Right atrium auricular region (tissue), 2 donors: ENCODE measurements around the gene BTN1A1. TPM values are rescaled to one million over a fixed set of nuclear protein-coding genes. Genes with fewer than 3 reads are reported as not detected.

Experiments
- DNase-seq: peaks from one replicate; pipeline ENCODE4 v3.0.0-alpha.2; 2019; ENCODE audit warnings: low spot score
- H3K27ac ChIP-seq, 2 donors: fragments of 200-600 bp; sonication (generic); 1 replicate in 1 of 2; 2 replicates in 1 of 2; pipeline ENCODE4 v1.5.1; 2016 to 2019
- H3K27me3 ChIP-seq, 2 donors: fragments of 200-600 bp; sonication (generic); one replicate each; pipeline versions ENCODE4 v1.5.1 to v1.6.0; 2017 to 2019
- H3K36me3 ChIP-seq: fragments of 200-600 bp; sonication (generic); one replicate; pipeline ENCODE4 v1.5.1; 2016
- H3K4me1 ChIP-seq, 2 donors: fragments of 200-600 bp; sonication (generic); one replicate each; pipeline versions ENCODE4 v1.5.1 to v1.6.0; 2017 to 2019
- H3K4me3 ChIP-seq, 2 donors: fragments of 200-600 bp; sonication (generic); 1 replicate in 1 of 2; 2 replicates in 1 of 2; pipeline ENCODE4 v1.5.1; 2017 to 2019; ENCODE audit warnings: mild to moderate bottlenecking in 1 of 2, moderate library complexity in 1 of 2
- H3K9me3 ChIP-seq, 2 donors: fragments of 200-600 bp; sonication (generic); one replicate each; pipeline ENCODE4 v1.5.1; 2019
- CTCF ChIP-seq, 2 donors: fragments of 200-600 bp; sonication (generic); IDR thresholded peaks; one replicate each; pipeline ENCODE4 v1.5.1; 2019; ENCODE audit warnings: antibody characterized with exemption in 2 of 2
- total RNA-seq, 2 donors: library from RNA; depleted of rRNA; stranded (reverse); fragments of >200 nt; gene quantifications; one replicate each; pipeline ENCODE4 v1.1.0, GENCODE V29; 2016

BTN1A1 gene
- total RNA-seq, 2 donors from 2014 or later: not detected

- no peaks in the 10 kb centered on the region for H3K36me3 ChIP-seq
- H3K4me1 ChIP-seq: peaks cover 0 to 17% of the 10 kb centered on the region in 2 donors
- TF ChIP-seq CTCF (IDR thresholded peaks at IDR 0.05): no peak
- no peak for DNase-seq
- H3K4me3 ChIP-seq: peak overlapping the region; percentile 6 to 56
- H3K9me3 ChIP-seq: no peaks in the 10 kb centered on the region
- H3K27ac ChIP-seq: peak overlapping the region; percentile 85 to 87
- H3K27me3 ChIP-seq: no peaks in the 10 kb centered on the region
These were observed 54.3 kb downstream of the BTN1A1 start for GRCh38 chr6:26554447-26554696.

DNA sequence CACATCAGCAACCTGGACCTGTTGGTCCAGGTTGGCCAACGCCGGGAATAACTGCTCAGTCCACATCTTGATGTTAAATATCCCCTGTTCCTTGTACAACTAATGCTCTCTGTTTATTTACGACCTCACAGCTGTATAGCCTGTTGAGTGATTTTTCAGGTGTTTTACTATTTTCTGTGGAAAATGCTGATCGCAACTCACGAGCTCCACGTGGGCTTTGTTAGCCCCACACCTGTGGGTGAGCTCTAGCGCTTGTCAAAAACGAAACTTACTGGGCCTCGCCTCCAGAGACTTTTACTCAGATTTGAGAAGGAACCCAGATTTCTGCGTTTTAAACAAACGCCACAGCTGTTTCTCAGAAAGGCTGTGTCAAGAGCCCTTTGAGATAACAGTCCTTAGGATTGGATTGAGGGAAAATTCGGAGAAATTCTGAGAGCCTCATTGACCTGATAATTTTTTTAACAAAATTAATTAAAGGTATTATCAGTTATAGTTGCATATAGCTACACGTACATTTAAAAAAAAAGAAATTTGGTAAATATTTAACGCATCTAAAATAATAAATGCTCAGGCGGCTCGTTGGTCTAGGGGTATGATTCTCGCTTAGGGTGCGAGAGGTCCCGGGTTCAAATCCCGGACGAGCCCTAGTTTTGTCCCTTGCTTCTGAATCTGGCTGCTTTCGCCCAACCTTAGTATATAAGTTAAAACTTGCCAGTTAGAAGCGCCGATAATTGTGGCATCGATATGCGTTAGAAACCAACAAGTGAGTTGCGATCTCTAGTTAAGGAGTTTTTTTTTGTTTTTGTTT lies 54.8 kb downstream of the BTN1A1 start:
- Histone ChIP-seq H3K27ac (peak overlapping the region; percentile 85 to 87), H3K9me3 (no peaks in the 10 kb centered on the region), H3K4me3 (peak overlapping the region; percentile 6 to 56), H3K27me3 (no peaks in the 10 kb centered on the region), H3K36me3 (no peaks in the 10 kb centered on the region), H3K4me1 (peaks cover 0 to 17% of the 10 kb centered on the region in 2 donors)
- no peak for TF ChIP-seq CTCF (IDR thresholded peaks at IDR 0.05)
- no peak for DNase-seq

DNA sequence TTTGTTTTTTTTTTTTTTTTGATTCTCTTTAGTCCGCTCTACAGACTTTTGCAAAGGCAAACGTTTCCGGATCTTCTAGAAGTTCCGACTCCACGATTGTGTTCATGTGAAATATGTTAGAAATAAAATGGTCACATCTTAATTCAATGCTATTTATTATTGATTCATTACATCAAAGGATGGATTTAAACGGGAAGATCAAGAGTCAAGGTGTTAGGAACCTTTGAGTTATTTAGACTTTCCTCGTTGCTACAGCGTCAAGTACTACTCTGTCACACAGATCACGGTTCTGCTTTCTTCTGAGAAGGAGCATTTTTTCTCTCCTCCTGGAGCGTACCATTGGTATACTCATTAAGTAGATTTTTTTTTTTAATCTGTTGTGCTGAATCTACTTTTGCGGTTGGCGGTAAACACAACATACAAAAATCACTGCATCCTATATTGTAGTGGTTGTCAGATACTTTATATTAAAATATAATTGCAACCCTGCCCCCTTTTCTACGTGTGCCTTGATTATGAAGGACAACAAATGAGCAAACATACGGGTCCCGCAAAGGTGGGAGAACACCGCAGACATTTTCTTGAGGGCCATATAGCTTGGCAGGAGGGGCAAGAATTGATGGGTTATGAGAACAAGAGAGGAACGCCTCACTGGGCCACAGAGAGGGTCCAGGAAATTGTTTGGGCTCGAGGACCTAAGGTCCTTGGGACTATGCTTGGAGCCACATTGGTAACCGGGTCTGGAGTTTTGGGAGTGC lies 55.6 kb downstream of the BTN1A1 start:
- no peaks in the 10 kb centered on the region for H3K27me3 ChIP-seq
- no peak for DNase-seq

GRCh38 chr6:26556263-26557070 lies 56.4 kb downstream of the BTN1A1 start:
- no peak for TF ChIP-seq CTCF (IDR thresholded peaks at IDR 0.05)
- Histone ChIP-seq H3K27ac (no peak overlapping the region), H3K4me1 (peaks cover 0 to 17% of the 10 kb centered on the region in 2 donors), H3K9me3 (no peaks in the 10 kb centered on the region), H3K27me3 (no peaks in the 10 kb centered on the region), H3K36me3 (no peaks in the 10 kb centered on the region), H3K4me3 (no peak overlapping the region)
- no peak for DNase-seq

More for the DNA sequence above, 55.6 kb downstream of the BTN1A1 start:
- H3K4me3 ChIP-seq: no peak overlapping the region
- H3K27ac ChIP-seq: no peak overlapping the region
- H3K4me1 ChIP-seq: peaks cover 0 to 17% of the 10 kb centered on the region in 2 donors
- TF ChIP-seq CTCF (IDR thresholded peaks at IDR 0.05): no peak
- H3K9me3 ChIP-seq: no peaks in the 10 kb centered on the region
- no peaks in the 10 kb centered on the region for H3K36me3 ChIP-seq

Other genes with a start within 250 kb of the BTN1A1 start
- 10 to 100 TPM in 1 of 2 donors, 1 to 10 TPM in 1; 6.5 to 12.9 TPM for gene BTN3A2, start 135.1 kb upstream of the BTN1A1 start, total RNA-seq
- 1 to 10 TPM; 2.6 to 4.4 TPM for gene BTN2A2, start 117.2 kb upstream of the BTN1A1 start, total RNA-seq
- 1 to 10 TPM; 3.6 to 6.6 TPM for gene BTN3A1, start 98.0 kb upstream of the BTN1A1 start, total RNA-seq
- 1 to 10 TPM; 5.6 to 8.7 TPM for gene BTN3A3, start 59.8 kb upstream of the BTN1A1 start, total RNA-seq
- gene BTN2A1, start 42.3 kb upstream of the BTN1A1 start, total RNA-seq: 10 to 100 TPM in 1 of 2 donors, 1 to 10 TPM in 1; 7.6 to 13.9 TPM
- 10 to 100 TPM; 36.1 to 52.5 TPM for gene HMGN4, start 38.1 kb downstream of the BTN1A1 start, total RNA-seq
- gene ABT1, start 96.7 kb downstream of the BTN1A1 start, total RNA-seq: 1 to 10 TPM; 7.3 to 8.8 TPM
- gene ZNF322, start 159.4 kb downstream of the BTN1A1 start, total RNA-seq: 1 to 10 TPM; 7.5 to 7.8 TPM